GM12878 (cell line): ENCODE results near the gene ARHGAP44.

Experiments
- CEBPB ChIP-seq, 2 experiments: fragments of 150-350 bp in 1 of 2; IDR thresholded peaks; 2 replicates each; pipeline ENCODE4 v1.6.1; 2012 to 2014; ENCODE audit warnings: low read depth in 2 of 2, low read length in 2 of 2, borderline replicate concordance in 1 of 2, inconsistent platforms in 1 of 2
- GABPA ChIP-seq: IDR thresholded peaks from 2 replicates; pipeline ENCODE4 v1.6.1; 2014; ENCODE audit warnings: antibody characterized with exemption, low read depth, mild to moderate bottlenecking, inconsistent platforms
- SMAD1 ChIP-seq: fragments of 450-650 bp; IDR thresholded peaks from 2 replicates; pipeline ENCODE4 v1.6.1; 2018; ENCODE audit warnings: mild to moderate bottlenecking, low read depth; ENCODE audit not compliant: partially characterized antibody

GRCh38 chr17:12965988-12966387, 176.7 kb downstream of the ARHGAP44 start:
- no peak for TF ChIP-seq SMAD1
- no peak for TF ChIP-seq CEBPB (IDR thresholded peaks at IDR 0.05; ENCODE audit: borderline replicate concordance in 1 of 2, low read depth in 2 of 2, low read length in 2 of 2)
- no peak for TF ChIP-seq GABPA
